EL (cell line): ENCODE results near the gene ANAPC16.
"Not testable (repeated sequence)": the region's sequence is repeated elsewhere in the genome, so short reads cannot be mapped to it uniquely, and the experiment has no call there.

Source experiments
- DNase-seq: peaks from one replicate; pipeline ENCODE4 v3.0.0-alpha.2; 2016

ANAPC16 gene

GRCh38 chr10:72218325-72218724 lies 2.5 kb downstream of the ANAPC16 start:
- no peak for DNase-seq

DNA sequence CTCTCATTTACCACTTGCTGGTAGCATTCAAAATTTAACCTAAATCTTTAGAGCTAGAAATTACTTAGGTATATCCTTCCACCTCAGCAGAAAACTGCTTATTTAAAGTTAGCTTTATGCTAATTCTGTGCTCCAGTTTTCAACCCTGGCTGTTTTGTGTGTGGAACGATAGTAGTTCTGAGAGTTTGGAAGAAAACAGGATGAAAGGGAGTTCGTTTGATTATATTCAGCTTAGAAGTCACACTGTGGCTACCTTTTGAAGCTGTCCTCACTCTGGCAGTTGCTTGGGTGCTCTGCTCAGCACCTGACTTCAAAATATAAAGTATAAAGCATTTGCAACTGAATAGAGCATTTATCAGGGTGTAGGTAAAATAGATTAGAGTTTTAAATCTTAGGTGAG lies 2.9 kb downstream of the ANAPC16 start:
- no peak for DNase-seq

DNA sequence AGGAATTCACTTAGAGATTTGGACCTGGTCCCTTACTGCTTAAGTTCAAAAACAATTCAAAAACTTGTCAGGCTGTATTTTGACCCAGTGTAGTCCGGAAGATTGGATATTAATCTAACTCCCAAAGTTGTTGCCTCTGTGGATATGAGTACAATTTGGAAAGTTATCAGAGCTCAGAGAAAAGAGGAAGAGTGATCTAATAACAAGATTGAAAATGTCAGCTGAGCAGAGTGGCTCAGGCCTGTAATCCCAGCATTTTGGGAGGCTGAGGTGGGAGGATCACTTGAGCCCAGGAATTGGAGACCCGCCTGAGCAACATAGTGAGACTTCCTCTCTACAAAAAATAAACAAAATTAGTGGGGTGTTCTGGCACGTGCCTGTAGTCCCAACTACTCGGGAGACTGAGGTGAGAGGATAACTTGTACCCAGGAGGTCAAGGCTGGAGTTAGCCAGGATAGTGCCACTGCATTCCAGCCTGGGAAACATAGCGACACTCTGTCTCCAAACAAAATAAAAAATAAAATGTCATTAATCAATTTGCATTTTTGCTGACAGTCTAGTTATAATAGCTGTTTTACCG lies 3.5 kb downstream of the ANAPC16 start:
- DNase-seq = no peak

DNA sequence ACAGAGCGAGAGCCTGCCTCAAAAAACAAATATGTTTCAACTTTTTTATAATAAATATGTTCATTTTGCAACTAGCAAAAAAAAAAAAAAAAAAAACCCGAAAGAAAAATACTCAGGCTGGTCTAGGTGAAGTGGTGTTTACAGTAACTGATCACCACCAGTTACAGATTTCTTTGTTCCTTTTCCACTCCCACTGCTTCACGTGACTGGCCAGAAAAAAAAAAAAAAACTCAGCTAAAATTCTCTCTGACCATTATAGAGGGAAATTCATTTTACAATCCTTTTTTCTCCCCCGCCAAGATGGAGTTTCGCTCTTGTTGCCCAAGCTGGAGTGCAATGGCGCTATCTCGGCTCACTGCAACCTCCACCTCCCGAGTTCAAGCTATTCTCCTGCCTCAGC lies 4.8 kb downstream of the ANAPC16 start:
- DNase-seq = no peak

DNA sequence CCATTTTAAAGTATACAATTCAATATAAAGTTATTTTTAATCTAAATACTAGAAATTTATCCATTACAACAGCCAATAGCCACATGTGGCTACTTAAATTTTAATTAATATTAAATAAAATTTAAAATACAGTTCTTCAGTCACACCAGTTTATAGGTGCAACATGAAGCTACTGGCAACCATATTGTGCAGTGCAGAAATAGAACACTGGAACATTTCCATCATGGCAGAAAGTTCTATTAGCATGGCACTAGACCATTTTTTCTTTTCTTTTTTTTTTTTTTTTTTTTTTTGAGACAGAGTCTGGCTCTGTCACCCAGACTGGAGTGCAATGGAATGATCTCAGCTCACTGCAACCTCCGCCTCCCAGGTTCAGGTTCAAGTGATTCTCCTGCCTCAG lies 5.5 kb downstream of the ANAPC16 start:
- no peak for DNase-seq

DNA sequence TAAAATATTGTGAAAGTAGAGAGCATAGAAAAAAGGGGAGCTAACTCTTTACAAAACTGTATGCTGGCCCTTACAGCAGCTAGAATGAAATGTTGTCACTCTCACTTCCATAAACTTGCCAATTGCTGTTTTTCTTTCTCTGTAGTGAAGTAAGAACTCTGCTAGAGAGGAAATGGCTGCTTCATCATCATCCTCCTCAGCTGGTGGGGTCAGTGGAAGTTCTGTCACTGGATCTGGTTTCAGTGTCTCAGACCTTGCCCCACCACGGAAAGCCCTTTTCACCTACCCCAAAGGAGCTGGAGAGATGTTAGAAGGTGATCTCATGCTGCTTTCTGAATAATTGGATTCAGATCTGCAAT lies 7.9 kb downstream of the ANAPC16 start:
- DNase-seq = no peak

GRCh38 chr10:72224191-72224590 lies 8.4 kb downstream of the ANAPC16 start:
- DNase-seq = not testable (repeated sequence)

- no peak for DNase-seq
These were observed 10.7 kb downstream of the ANAPC16 start for GRCh38 chr10:72226418-72227027.

GRCh38 chr10:72227826-72228225 lies 12.0 kb downstream of the ANAPC16 start:
- DNase-seq = no peak

DNA sequence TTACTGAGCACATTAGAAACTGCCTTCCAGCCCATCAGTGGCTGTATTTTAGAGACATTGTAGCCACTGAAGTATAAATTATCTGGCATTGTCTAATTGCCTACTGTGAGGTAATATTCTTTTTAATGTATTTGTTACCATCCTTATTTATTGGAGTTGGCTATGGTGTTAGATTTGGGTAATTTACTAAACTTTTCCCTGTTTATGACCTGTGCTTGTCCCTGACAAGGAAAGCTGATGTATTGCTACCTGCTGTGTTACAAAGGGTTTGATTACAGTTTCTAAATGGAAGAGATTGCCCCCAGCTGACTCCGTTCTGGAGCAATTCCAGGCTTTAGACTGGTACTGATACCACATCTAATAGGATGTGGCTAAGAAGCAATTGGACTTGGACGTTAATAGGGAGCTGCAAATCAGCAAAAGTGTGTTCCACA lies 12.5 kb downstream of the ANAPC16 start:
- no peak for DNase-seq

GRCh38 chr10:72229261-72230251 lies 13.7 kb downstream of the ANAPC16 start:
- DNase-seq = no peak

DNA sequence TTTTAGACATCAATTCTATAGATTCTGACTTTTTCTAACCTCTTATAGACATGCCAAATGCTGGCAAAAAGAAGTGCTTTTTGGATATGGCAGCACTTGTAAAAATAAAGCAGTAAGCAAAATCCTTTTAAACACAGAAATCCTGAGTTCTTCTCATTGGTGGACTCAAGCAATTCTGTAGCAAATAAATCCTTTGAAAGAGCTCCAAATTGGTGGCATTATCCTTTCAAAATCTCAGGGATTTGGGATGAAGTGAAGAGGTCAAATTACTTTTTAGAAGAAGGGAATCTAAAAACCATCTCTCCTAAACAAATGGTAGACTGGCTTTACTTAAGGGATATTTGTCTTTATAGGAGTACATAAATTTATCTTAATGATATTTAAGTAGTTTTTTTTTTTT lies 17.8 kb downstream of the ANAPC16 start:
- no peak for DNase-seq

DNA sequence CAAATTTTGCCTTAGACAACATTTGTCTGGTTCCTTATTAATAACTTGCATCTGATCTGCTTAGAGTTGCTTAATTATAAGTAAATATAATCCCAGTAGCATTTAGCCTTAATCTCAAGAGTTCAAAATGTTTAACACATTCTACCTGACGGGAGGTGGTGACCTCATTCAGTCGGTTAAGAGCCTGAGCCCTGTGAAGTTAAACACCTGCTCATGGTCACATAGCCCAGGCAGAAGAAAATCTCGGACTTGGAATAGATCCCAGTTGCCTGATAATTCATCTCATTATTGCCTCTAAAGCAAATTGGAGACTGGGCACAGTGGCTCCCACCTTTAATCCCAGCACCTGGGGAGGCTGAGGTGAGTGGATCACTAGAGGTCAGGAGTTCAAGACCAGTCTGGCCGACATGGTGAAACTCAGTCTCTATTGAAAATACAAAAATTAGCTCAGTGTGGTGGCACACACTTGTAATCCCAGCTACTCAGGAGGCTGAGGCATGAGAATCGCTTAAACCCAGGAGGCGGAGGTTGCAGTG lies 18.8 kb downstream of the ANAPC16 start:
- DNase-seq = no peak

- no peak for DNase-seq
These were observed 19.9 kb downstream of the ANAPC16 start for GRCh38 chr10:72235544-72236279.

GRCh38 chr10:72238392-72239175 lies 22.8 kb downstream of the ANAPC16 start:
- no peak for DNase-seq

- DNase-seq = no peak
These were observed 23.6 kb downstream of the ANAPC16 start for GRCh38 chr10:72239409-72239808.

DNA sequence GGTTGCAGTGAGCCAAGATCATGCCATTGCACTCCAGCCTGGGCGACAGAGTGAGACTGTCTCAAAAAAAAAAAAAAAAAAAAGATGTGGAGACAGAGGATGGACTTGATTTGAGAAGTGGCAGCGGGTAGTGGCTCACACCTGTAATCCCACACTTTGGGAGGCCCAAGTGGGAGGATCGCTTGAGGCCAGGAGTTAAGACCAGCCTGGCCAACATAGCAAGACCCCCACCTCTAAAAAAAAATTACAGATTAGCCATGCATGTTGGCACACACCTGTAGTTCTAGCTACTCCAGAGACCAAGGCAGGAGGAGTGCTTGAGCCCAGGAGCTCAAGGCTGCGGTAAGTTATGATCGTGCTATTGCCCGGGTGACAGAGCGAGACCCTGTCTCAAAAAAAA lies 24.6 kb downstream of the ANAPC16 start:
- DNase-seq = no peak

DNA sequence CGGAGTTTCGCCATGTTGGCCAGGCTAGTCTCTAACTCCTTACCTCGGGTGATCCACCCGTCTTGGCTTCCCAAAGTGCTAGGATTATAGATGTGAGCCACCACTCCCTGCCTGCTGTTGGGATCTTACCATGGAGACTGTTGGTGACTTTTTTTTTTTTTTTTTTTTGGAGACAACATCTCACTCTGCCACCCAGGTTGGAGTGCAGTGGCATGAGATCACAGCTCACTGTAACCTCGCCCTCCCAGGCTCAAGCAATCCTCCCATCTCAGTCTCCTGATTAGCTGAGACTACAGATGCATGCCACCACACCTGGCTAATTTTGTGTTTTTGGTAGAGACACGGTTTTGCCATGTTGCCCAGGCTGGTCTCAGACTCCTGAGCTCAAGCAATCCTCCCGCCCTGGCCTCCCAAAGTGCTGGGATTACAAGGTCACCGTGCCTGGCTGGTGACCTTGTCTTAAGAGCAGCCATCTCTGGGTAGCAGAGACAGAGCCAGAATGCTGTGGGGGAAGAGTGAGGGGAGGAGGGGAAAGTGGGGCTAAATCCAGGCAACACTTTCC lies 26.0 kb downstream of the ANAPC16 start:
- DNase-seq = no peak

DNA sequence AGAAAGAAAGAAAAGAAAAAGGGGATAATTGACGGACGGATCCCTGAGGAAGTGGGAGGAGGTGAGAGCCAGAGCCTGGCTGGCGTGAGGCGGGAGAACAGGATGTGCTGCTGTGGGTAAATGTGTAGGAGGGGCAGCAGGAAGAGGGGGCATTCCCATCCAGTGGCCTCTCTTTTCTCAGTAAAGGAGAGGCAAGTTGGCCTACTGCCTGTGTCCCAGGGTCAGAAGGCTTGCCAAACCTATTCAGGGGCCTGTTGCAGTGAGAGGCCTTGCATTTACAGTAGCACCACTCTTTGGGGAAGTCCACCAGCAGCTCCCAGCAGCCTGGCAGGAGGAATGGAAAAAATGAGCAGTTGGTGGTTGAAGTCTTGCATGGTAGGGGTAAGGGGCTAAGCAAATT lies 26.9 kb downstream of the ANAPC16 start:
- DNase-seq = no peak

GRCh38 chr10:72243822-72244437 lies 28.1 kb downstream of the ANAPC16 start:
- DNase-seq = peak; percentile 88

- no peak for DNase-seq
These were observed 28.8 kb downstream of the ANAPC16 start for GRCh38 chr10:72244573-72245038.
